ENCODE results near the gene SNTB2. TPM values are rescaled to one million over a fixed set of nuclear protein-coding genes. Genes with fewer than 3 reads are reported as not detected.
A peak's percentile ranks its signal among the peaks of the same experiment; 100 is the strongest.

SNTB2 gene
- total RNA-seq, 2 donors from 2014 or later = 10.7 to 26.1 TPM

DNA sequence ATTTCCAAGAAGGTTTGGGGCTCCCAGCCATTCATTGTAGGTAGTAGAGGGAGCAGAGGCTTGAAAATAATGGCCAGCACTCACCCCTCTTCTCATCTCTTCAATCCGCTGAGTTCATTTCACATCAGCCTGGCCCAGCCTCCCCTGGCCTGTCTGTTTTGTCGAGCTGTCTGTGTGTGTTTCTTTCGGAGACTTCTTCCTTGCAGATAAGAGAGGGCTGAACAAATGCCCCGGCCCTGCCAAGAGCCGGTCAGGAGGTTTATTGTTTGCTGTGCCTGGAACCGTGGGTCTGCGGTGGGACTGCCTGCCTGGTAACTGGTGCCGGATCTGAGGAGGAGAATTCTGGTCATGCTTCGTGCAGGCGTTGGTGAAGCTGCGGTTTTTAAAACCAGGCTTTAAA, 127.6 kb downstream of the SNTB2 start:
- H3K27me3 Mint-ChIP-seq = no peaks in the 10 kb centered on the region
- peak overlapping the region in 1 of 2 donors; percentile 69 for H3K27ac Mint-ChIP-seq
- ATAC-seq = no peak
- H3K36me3 Mint-ChIP-seq = peaks cover 8% of the 10 kb centered on the region
- DNase-seq (ENCODE audit: low spot score) = no peak
- H3K4me1 Mint-ChIP-seq (ENCODE audit: low read depth in 2 of 2) = peaks cover 18 to 27% of the 10 kb centered on the region in 2 donors
- no peaks in the 10 kb centered on the region for H3K9me3 Mint-ChIP-seq
- H3K4me3 Mint-ChIP-seq = no peak overlapping the region

- H3K9me3 Mint-ChIP-seq = no peaks in the 10 kb centered on the region
- DNase-seq (ENCODE audit: low spot score) = no peak
- peaks cover 10% of the 10 kb centered on the region for H3K36me3 Mint-ChIP-seq
- peaks cover 18 to 24% of the 10 kb centered on the region in 2 donors for H3K4me1 Mint-ChIP-seq (ENCODE audit: low read depth in 2 of 2)
- no peak for ATAC-seq
- H3K27me3 Mint-ChIP-seq = no peaks in the 10 kb centered on the region
- no peak overlapping the region for H3K27ac Mint-ChIP-seq
- no peak overlapping the region for H3K4me3 Mint-ChIP-seq
Measured at GRCh38 chr16:69315486-69316311, 128.7 kb downstream of the SNTB2 start.

DNA sequence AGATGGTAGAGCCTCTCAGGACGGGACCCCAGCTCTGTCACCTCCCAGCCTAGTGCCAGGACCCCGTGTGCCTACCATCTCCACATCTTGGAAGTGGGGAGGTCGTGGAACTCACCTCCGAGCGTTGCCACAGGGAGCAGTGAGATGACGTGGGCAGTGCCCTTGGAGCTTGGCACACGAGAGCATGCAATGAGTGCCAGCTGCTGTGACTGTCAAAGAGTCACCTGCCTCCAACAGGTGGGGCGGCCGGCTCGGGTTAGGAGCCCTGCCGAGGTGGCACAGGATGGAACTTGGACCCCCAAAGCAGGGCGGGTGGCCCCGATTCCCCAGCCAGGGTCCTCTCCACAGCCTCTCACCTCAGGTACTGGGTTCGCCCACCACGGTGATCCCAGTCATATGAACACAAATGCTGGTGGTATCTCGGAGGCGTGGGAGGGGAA, 129.7 kb downstream of the SNTB2 start:
- Mint-ChIP-seq H3K9me3 (no peaks in the 10 kb centered on the region), H3K4me1 (ENCODE audit: low read depth in 2 of 2) (peaks cover 21 to 27% of the 10 kb centered on the region in 2 donors), H3K27me3 (no peaks in the 10 kb centered on the region), H3K36me3 (peaks cover 14% of the 10 kb centered on the region), H3K4me3 (no peak overlapping the region), H3K27ac (no peak overlapping the region)
- no peak for ATAC-seq
- DNase-seq (ENCODE audit: low spot score) = no peak

DNA sequence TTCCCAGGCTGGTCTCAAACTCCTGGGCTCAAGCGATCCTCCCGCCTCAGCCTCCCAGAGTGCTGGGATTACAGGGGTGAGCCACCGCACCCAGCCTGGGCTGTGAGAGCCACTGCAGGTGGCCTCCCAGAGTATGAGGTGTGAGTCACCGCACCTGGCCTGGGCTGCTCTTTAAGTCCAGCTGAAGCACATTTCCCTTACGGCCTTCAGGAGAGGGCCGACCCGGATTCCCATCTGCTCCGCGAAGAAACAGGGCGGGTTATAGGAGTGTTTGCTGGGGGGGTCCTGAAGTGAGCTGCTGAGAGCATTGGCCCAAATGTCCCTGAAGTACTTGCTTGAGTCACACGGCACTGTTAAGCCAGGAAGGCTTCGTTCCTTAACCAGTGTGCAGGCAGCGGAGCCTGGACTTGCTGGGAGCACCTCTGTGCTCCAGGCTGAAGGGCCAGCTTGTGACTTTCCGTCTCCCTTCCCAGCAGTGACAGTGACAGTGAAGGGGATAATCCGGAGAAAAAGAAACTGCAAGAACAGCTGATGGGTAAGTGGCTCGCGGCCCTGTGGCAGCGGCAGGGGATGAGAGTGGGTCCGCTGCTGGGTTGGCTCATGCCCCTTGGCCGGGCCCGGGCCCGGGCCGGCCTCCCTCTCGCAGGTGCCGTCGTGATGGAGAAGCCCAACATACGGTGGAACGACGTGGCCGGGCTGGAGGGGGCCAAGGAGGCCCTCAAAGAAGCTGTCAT, 131.4 kb downstream of the SNTB2 start:
- DNase-seq (ENCODE audit: low spot score) (no peak), ATAC-seq (no peak)
- H3K27ac Mint-ChIP-seq = no peak overlapping the region
- peaks cover 13% of the 10 kb centered on the region for H3K36me3 Mint-ChIP-seq
- no peaks in the 10 kb centered on the region for H3K27me3 Mint-ChIP-seq
- H3K4me1 Mint-ChIP-seq (ENCODE audit: low read depth in 2 of 2) = peaks cover 14 to 23% of the 10 kb centered on the region in 2 donors
- no peak overlapping the region for H3K4me3 Mint-ChIP-seq
- no peaks in the 10 kb centered on the region for H3K9me3 Mint-ChIP-seq

DNA sequence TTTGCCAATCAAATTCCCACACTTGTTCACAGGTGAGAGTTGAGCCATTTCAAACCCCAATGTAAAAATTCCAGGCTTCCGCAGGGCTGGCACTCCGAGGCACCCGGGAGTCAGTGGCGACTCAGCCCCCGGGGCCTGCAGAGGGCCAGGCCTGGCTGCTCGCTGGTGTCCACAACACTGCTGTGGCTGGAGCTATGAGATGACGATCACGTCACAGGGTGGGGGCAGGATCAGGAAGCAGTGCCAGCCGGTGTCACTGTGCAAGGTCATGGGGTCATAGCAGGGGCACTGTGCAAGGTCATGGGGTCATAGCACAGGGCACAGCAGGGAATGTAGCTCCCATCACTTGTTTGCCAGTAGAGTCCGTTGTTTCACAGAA, 131.9 kb downstream of the SNTB2 start:
- H3K4me1 Mint-ChIP-seq (ENCODE audit: low read depth in 2 of 2) = peaks cover 8 to 18% of the 10 kb centered on the region in 2 donors
- H3K9me3 Mint-ChIP-seq = no peaks in the 10 kb centered on the region
- ATAC-seq (no peak), DNase-seq (ENCODE audit: low spot score) (no peak)
- peaks cover 13% of the 10 kb centered on the region for H3K36me3 Mint-ChIP-seq
- no peak overlapping the region for H3K4me3 Mint-ChIP-seq
- no peaks in the 10 kb centered on the region for H3K27me3 Mint-ChIP-seq
- no peak overlapping the region for H3K27ac Mint-ChIP-seq

- Mint-ChIP-seq H3K27me3 (no peaks in the 10 kb centered on the region), H3K27ac (no peak overlapping the region), H3K9me3 (no peaks in the 10 kb centered on the region), H3K36me3 (peaks cover 13% of the 10 kb centered on the region), H3K4me3 (no peak overlapping the region), H3K4me1 (ENCODE audit: low read depth in 2 of 2) (peaks cover 6 to 15% of the 10 kb centered on the region in 2 donors)
- ATAC-seq (no peak), DNase-seq (ENCODE audit: low spot score) (no peak)
Measured at GRCh38 chr16:69319381-69319780, 132.4 kb downstream of the SNTB2 start.

GRCh38 chr16:69319826-69320739, 133.1 kb downstream of the SNTB2 start:
- DNase-seq (ENCODE audit: low spot score) (no peak), ATAC-seq (no peak)
- peaks cover 13% of the 10 kb centered on the region for H3K36me3 Mint-ChIP-seq
- peaks cover 6 to 15% of the 10 kb centered on the region in 2 donors for H3K4me1 Mint-ChIP-seq (ENCODE audit: low read depth in 2 of 2)
- no peaks in the 10 kb centered on the region for H3K9me3 Mint-ChIP-seq
- H3K4me3 Mint-ChIP-seq = no peak overlapping the region
- no peaks in the 10 kb centered on the region for H3K27me3 Mint-ChIP-seq
- H3K27ac Mint-ChIP-seq = no peak overlapping the region

DNA sequence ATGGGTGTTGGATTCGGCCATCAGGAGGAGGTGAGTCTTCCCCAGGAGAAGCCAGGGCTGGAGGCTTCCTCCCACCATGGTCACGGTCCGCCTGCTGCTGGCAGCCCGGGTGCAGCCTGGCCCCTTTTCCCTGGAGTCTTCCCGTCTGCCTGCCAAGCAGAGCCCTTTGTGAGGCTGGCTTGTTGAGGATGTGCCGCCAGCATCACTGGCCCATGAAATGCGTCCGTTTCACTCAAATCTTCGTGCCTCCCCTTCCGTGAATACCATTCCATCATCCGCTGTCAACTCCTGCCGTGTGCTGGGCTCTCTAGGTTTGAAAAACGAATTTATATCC, 133.7 kb downstream of the SNTB2 start:
- Mint-ChIP-seq H3K36me3 (peaks cover 13% of the 10 kb centered on the region), H3K27me3 (no peaks in the 10 kb centered on the region), H3K27ac (no peak overlapping the region), H3K4me1 (ENCODE audit: low read depth in 2 of 2) (peaks cover 6 to 15% of the 10 kb centered on the region in 2 donors), H3K9me3 (no peaks in the 10 kb centered on the region), H3K4me3 (no peak overlapping the region)
- no peak for DNase-seq (ENCODE audit: low spot score)
- no peak for ATAC-seq

DNA sequence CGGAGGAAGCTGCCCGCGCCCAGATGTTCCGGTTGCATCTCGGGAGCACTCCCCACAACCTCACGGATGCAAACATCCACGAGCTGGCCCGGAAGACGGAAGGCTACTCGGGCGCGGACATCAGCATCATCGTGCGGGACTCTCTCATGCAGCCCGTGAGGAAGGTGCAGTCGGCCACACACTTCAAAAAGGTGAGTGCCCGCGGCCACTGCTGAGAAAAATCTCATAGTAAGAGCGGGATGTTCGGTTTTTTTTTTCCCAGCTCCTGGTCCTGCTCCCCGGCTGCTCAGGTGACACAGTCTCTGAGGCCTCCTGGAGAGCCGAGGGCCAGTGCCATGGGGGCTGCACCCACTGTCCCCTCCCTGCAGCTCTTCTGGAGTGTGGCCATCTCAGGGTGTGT, 134.1 kb downstream of the SNTB2 start:
- H3K9me3 Mint-ChIP-seq = no peaks in the 10 kb centered on the region
- DNase-seq (ENCODE audit: low spot score) (no peak), ATAC-seq (no peak)
- H3K4me3 Mint-ChIP-seq = no peak overlapping the region
- peaks cover 10 to 13% of the 10 kb centered on the region in 2 donors for H3K4me1 Mint-ChIP-seq (ENCODE audit: low read depth in 2 of 2)
- H3K36me3 Mint-ChIP-seq = peaks cover 15% of the 10 kb centered on the region
- no peak overlapping the region for H3K27ac Mint-ChIP-seq
- no peaks in the 10 kb centered on the region for H3K27me3 Mint-ChIP-seq

GRCh38 chr16:69322343-69322742, 135.4 kb downstream of the SNTB2 start:
- Mint-ChIP-seq H3K4me1 (ENCODE audit: low read depth in 2 of 2) (peaks cover 18% of the 10 kb centered on the region in 2 donors), H3K27ac (no peak overlapping the region), H3K36me3 (peaks cover 18% of the 10 kb centered on the region), H3K4me3 (no peak overlapping the region), H3K9me3 (no peaks in the 10 kb centered on the region), H3K27me3 (no peaks in the 10 kb centered on the region)
- ATAC-seq = no peak
- no peak for DNase-seq (ENCODE audit: low spot score)

DNA sequence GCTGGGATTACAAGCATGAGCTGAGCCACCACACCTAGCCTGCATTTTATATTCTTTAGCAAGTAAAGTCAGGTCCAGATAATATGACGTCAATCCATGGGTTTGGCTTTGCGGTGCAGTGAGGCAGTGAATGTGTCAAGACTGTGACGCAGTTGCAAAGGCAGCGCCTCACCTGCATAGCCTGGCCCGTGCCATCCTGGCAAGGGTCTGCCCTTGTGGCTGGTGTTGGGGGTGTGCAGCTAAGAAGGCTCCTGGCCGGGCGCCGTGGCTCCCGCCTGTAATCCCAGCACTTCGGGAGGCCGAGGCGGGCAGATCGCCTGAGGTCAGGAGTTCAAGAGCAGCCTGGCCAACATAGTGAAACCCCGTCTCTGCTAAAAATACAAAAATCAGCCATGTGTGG, 136.5 kb downstream of the SNTB2 start:
- H3K4me1 Mint-ChIP-seq (ENCODE audit: low read depth in 2 of 2) = peaks cover 21% of the 10 kb centered on the region in 2 donors
- H3K4me3 Mint-ChIP-seq = no peak overlapping the region
- no peak for ATAC-seq
- H3K27ac Mint-ChIP-seq = no peak overlapping the region
- DNase-seq (ENCODE audit: low spot score) = no peak
- H3K9me3 Mint-ChIP-seq = no peaks in the 10 kb centered on the region
- H3K36me3 Mint-ChIP-seq = peaks cover 18% of the 10 kb centered on the region
- no peaks in the 10 kb centered on the region for H3K27me3 Mint-ChIP-seq

GRCh38 chr16:69324013-69324531, 137.1 kb downstream of the SNTB2 start:
- DNase-seq (ENCODE audit: low spot score) (no peak), ATAC-seq (no peak)
- Mint-ChIP-seq H3K9me3 (no peaks in the 10 kb centered on the region), H3K27ac (no peak overlapping the region), H3K4me1 (ENCODE audit: low read depth in 2 of 2) (peaks cover 26 to 27% of the 10 kb centered on the region in 2 donors), H3K4me3 (no peak overlapping the region), H3K36me3 (peaks cover 18% of the 10 kb centered on the region), H3K27me3 (no peaks in the 10 kb centered on the region)

GRCh38 chr16:69324585-69325253, 137.8 kb downstream of the SNTB2 start:
- Mint-ChIP-seq H3K36me3 (peaks cover 13% of the 10 kb centered on the region), H3K27ac (peak overlapping the region in 1 of 2 donors; percentile 47), H3K4me3 (no peak overlapping the region), H3K27me3 (no peaks in the 10 kb centered on the region), H3K9me3 (no peaks in the 10 kb centered on the region), H3K4me1 (ENCODE audit: low read depth in 2 of 2) (peaks cover 25 to 31% of the 10 kb centered on the region in 2 donors)
- no peak for DNase-seq (ENCODE audit: low spot score)
- ATAC-seq = no peak

All from natural killer cell treated with Interleukin-12 subunit alpha and Interleukin-12 subunit beta and Interleukin-15 and Interleukin-18, amount 100 ng/mL, for 72 hours (primary cell).